Heart left ventricle (tissue), 16 donors: ENCODE data around the gene ANKH. TPM values are rescaled to one million over a fixed set of nuclear protein-coding genes. Genes with fewer than 3 reads are reported as not detected.

Source experiments
- ATAC-seq, 4 donors: fragments of 200-7000 bp; cut with Tn5 transposase; one replicate each; pipeline ENCODE4 v1.9.1; 2020 to 2022; ENCODE audit warnings: moderate library complexity in 4 of 4, mild to moderate bottlenecking in 3 of 4, moderate number of reproducible peaks in 1 of 4
- DNase-seq, 5 donors: peaks; one replicate each; pipeline ENCODE4 v3.0.0-alpha.2; 2020
- H3K27ac ChIP-seq, 12 donors: fragments of 200-600 bp; sonication (generic) in 4 of 12; one replicate each; pipeline versions ENCODE4 v1.5.0 to v1.8.0; 2016 to 2022; ENCODE audit warnings: mild to moderate bottlenecking in 2 of 12
- H3K27me3 ChIP-seq, 9 donors: fragments of 200-600 bp; sonication (generic) in 2 of 9; one replicate each; pipeline versions ENCODE4 v1.5.1 to v1.8.0; 2016 to 2022; ENCODE audit warnings: mild to moderate bottlenecking in 3 of 9
- H3K36me3 ChIP-seq, 9 donors: fragments of 200-600 bp; sonication (generic) in 2 of 9; one replicate each; pipeline versions ENCODE4 v1.5.0 to v1.8.0; 2018 to 2022; ENCODE audit warnings: mild to moderate bottlenecking in 2 of 9
- H3K4me1 ChIP-seq, 12 donors: fragments of 200-600 bp; sonication (generic) in 4 of 12; one replicate each; pipeline versions ENCODE4 v1.5.0 to v1.8.0; 2016 to 2022; ENCODE audit warnings: mild to moderate bottlenecking in 3 of 12
- H3K4me3 ChIP-seq, 12 donors: fragments of 200-600 bp; sonication (generic) in 4 of 12; one replicate each; pipeline versions ENCODE4 v1.5.0 to v1.8.0; 2017 to 2022; ENCODE audit warnings: mild to moderate bottlenecking in 9 of 12, moderate library complexity in 4 of 12
- H3K9me3 ChIP-seq, 12 donors: fragments of 200-600 bp; sonication (generic) in 4 of 12; one replicate each; pipeline versions ENCODE4 v1.5.0 to v1.8.0; 2016 to 2022; ENCODE audit warnings: mild to moderate bottlenecking in 1 of 12
- POLR2A ChIP-seq, 2 donors: fragments of 450-650 bp; IDR thresholded peaks; one replicate each; pipeline ENCODE4 v1.6.1; 2017; ENCODE audit warnings: antibody characterized with exemption in 2 of 2, mild to moderate bottlenecking in 2 of 2, moderate library complexity in 2 of 2
- WGBS, 4 donors: extraction: QIAGEN DNeasy Blood & Tissue Kit in 2 of 4; methylation state at CpG; one replicate each; pipeline versions ENCODE4 v1.1.5 to v1.1.7; 2013 to 2018; 5-methylcytosine and 5-hydroxymethylcytosine counted together
- intact Hi-C, 10 donors: fragments of 100-400 bp; cut with DNase I; formaldehyde crosslinking; loops; one replicate each; pipeline versions ENCODE4 v1.11.1 to v1.14.2; 2022
- polyA plus RNA-seq, 2 donors: library from polyadenylated mRNA; stranded (reverse); fragments of 200-250 nt; gene quantifications; one replicate each; pipeline ENCODE4 v1.2.3, GENCODE V29; 2013
- total RNA-seq, 9 donors: library from RNA; depleted of rRNA in 2 of 9; stranded (reverse); fragments of >200 nt in 2 of 9; fragmentation: NEBNext Ultra II Directional in 3 of 9; extraction: Animal tissue kit (Norgen Biotek cat#: 25700) in 3 of 9; gene quantifications; one replicate each; pipeline versions ENCODE4 v1.1.0 to v1.2.4, GENCODE V29; 2016 to 2023
- TF ChIP-seq, protein P1 (sequence below), 12 donors: fragments of 200-600 bp; sonication (generic) in 4 of 12; IDR thresholded peaks; one replicate each; pipeline versions ENCODE4 v1.5.0 to v1.8.0; 2018 to 2022; ENCODE audit warnings: antibody characterized with exemption in 12 of 12, mild to moderate bottlenecking in 5 of 12
- donor health status: ischemic (EF 13 %, LVEDD 7.1; RV severe dilation, severe dysfunction).
- donor health status: healthy with polysubstance abuse.
- donor health status: DM: no; HTN: yes; CAD: no.
- donor health status: DM: no; HTN: no; CAD: no.
- donor health status: ischemic (EF 25% LVEDD 6.9; RV normal size, moderate dysfunction).
- donor health status: ischemic (EF 25% LVEDD 5.7; RV mildly dilated, moderate dysfunction).
- donor health status: healthy.
- donor health status: DM: yes; HTN: yes; CAD: no.
- donor health status: ischemic (EF 35%, LVEDD 5.7; RV mildly dilated, moderate dysfunction).
- donor health status: nonischemic (EF 11% LVEDD 7.7; RV severe dilation, severe dysfunction).
- donor health status: DM: yes; HTN: yes; CAD: no.
- donor health status: PGD.
- donor health status: ischemic (EF 29% LVEDD 5.4; RV normal size, mild dysfunction).
- donor health status: nonischemic (EF 23%, LVEDD 6.1; RV moderate dilation, normal function).

The ANKH gene
- total and polyA plus RNA-seq, 11 donors, result 54.1 to 260 (median 168) TPM

DNA sequence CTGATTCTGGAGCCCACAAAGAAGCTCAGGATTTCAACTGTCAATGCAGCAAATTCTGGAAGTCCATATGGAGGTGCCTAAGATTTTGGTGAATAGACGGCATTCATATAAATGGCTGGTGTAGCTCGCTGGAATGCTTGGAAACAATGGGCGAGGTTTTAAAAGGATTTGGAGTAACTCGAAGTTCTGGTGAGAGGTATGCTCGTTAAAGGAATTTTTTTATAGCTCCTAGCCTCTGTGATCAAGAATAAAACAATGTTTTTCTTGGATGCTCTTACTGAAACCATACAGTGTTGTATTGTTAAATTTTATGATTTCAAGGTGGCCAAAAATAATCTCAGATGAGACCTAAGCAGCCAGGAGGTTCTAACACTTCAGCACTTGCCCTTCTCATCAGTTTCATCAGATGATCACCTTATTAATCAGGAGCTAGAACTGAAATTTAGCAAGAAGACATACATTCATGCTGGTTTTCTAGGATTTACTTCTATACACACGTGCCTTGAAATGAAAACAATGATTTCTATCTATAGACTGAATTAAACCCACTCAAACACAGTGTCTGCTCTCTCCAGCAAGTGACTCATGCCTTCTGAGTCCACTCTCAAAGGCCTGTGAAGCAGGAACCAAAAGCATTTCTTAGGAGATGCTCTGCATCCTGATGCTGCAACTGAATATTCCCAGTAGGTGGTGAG, 127.8 kb downstream of the ANKH start:
- intact Hi-C loops, result loop anchor here in 5 of 10 donors (5.0 to 10.0 kb wide), 3 partner anchors 111 to 131 kb away; partner anchors contain the start of gene ANKH (in 4 of the 5)
- H3K4me3 ChIP-seq, result no peak overlapping the region
- peak overlapping the region in 3 of 12 donors; percentile 43 to 72 (median 58) for H3K27ac ChIP-seq
- H3K4me1 ChIP-seq, result peaks cover 0 to 48% (median 22%) of the 10 kb centered on the region in 12 donors
- WGBS, 4 donors, result 72 to 87% (median 81%) methylated on average over 6 of the region's 6 CpGs
- H3K27me3 ChIP-seq, result no peaks in the 10 kb centered on the region
- peaks cover 0 to 92% (median 66%) of the 10 kb centered on the region in 9 donors for H3K36me3 ChIP-seq
- no peak for TF ChIP-seq POLR2A (IDR thresholded peaks at IDR 0.05)
- TF ChIP-seq, protein P1, sequence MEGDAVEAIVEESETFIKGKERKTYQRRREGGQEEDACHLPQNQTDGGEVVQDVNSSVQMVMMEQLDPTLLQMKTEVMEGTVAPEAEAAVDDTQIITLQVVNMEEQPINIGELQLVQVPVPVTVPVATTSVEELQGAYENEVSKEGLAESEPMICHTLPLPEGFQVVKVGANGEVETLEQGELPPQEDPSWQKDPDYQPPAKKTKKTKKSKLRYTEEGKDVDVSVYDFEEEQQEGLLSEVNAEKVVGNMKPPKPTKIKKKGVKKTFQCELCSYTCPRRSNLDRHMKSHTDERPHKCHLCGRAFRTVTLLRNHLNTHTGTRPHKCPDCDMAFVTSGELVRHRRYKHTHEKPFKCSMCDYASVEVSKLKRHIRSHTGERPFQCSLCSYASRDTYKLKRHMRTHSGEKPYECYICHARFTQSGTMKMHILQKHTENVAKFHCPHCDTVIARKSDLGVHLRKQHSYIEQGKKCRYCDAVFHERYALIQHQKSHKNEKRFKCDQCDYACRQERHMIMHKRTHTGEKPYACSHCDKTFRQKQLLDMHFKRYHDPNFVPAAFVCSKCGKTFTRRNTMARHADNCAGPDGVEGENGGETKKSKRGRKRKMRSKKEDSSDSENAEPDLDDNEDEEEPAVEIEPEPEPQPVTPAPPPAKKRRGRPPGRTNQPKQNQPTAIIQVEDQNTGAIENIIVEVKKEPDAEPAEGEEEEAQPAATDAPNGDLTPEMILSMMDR (IDR thresholded peaks at IDR 0.05), result no peak
- no peak for DNase-seq
- H3K9me3 ChIP-seq, result no peaks in the 10 kb centered on the region
- no peak for ATAC-seq

DNA sequence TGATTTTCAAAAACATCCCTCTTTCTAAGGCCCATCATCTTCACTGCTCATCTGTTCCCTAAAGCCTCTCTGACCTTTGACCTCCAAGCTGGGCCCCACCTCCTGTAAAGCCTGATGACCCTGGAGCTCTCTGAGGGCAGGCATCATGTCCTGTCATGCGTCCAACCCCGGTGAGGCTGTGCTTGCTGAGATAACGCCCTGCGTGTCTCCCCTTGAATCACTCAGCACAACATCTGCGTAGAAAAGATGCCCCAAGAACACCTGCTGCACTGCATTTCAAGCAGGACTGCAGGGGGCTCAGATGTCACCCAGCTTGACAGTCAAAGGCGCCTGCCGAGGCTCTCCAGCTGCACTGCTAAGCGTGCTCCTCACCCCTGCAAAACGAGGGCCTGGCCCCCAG, 129.1 kb downstream of the ANKH start:
- DNase-seq, result no peak
- 58 to 75% (median 69%) methylated on average over 9 of the region's 9 CpGs for WGBS, 4 donors
- no peaks in the 10 kb centered on the region for H3K9me3 ChIP-seq
- intact Hi-C loops, result loop anchor here in 5 of 10 donors (5.0 to 10.0 kb wide), 3 partner anchors 112 to 132 kb away; partner anchors contain the start of gene ANKH (in 4 of the 5)
- TF ChIP-seq, protein P1 (IDR thresholded peaks at IDR 0.05), result no peak
- TF ChIP-seq POLR2A (IDR thresholded peaks at IDR 0.05), result no peak
- peaks cover 0 to 55% (median 23%) of the 10 kb centered on the region in 12 donors for H3K4me1 ChIP-seq
- H3K27me3 ChIP-seq, result no peaks in the 10 kb centered on the region
- H3K36me3 ChIP-seq, result peaks cover 0 to 92% (median 59%) of the 10 kb centered on the region in 9 donors
- no peak overlapping the region for H3K4me3 ChIP-seq
- H3K27ac ChIP-seq, result peak overlapping the region in 4 of 12 donors; percentile 20 to 51 (median 36)
- no peak for ATAC-seq

DNA sequence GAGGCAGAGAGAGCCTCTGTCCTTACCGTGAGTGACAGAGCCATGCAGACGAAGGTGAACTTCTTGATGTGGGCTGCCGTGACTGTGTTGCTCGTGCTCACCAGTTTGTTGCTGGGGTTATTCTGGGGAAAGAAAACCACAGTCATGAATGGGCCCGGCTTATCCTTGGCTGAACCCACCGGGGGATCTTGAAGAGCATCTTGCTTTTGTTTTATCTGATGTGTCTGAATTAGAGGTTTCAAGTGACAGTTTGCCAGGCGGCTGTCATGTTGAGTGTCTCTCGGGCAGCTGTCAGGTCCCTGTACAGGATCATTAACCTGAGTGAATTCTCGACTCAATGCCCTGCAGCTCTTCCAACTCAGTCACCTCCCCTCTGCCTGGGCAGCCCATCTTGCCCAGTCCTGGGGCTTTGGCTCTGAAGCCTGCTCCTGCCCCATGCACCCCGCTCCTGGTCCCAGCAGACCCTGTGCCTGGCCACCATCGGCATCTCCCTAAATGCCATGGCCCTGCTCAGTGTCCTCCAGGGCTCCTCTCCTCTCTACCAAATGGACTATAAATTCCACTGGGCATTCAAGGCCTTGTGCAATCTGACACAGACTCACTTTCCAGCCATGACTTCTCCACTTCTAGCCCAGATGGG, 129.7 kb downstream of the ANKH start:
- peaks cover 0 to 92% (median 59%) of the 10 kb centered on the region in 9 donors for H3K36me3 ChIP-seq
- ATAC-seq, result peak in 1 of 4 donors; percentile 2
- 55 to 74% (median 67%) methylated on average over 11 of the region's 11 CpGs for WGBS, 4 donors
- peaks cover 0 to 61% (median 26%) of the 10 kb centered on the region in 12 donors for H3K4me1 ChIP-seq
- peak overlapping the region in 4 of 12 donors; percentile 20 to 51 (median 36) for H3K27ac ChIP-seq
- TF ChIP-seq POLR2A (IDR thresholded peaks at IDR 0.05), result no peak
- TF ChIP-seq, protein P1 (IDR thresholded peaks at IDR 0.05), result no peak
- H3K4me3 ChIP-seq, result no peak overlapping the region
- no peaks in the 10 kb centered on the region for H3K9me3 ChIP-seq
- DNase-seq, result no peak
- no peaks in the 10 kb centered on the region for H3K27me3 ChIP-seq
- intact Hi-C loops, result loop anchor here in 5 of 10 donors (5.0 to 10.0 kb wide), 3 partner anchors 113 to 133 kb away; partner anchors contain the start of gene ANKH (in 4 of the 5)

DNA sequence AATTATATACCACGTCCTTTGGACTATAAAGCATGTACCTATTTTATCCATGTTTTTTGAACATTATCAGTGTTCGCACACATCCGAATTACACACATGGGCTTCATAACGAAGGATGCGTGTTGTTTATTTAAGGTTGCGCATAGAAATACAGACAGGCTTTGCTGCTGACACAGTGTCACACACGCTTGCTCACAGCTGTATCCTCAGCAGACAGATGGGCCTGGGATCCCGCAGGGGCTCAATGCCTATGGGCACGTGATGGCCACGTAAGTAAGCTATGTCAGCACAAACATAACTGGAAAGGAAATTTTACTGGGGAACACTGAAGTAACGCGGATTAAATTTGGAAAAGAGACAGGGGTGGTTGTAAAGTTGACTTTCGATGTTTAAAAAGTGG, 130.4 kb downstream of the ANKH start:
- Histone ChIP-seq H3K4me1 (peaks cover 0 to 69% (median 29%) of the 10 kb centered on the region in 12 donors), H3K9me3 (no peaks in the 10 kb centered on the region), H3K27me3 (no peaks in the 10 kb centered on the region), H3K4me3 (no peak overlapping the region), H3K36me3 (peaks cover 0 to 89% (median 55%) of the 10 kb centered on the region in 9 donors), H3K27ac (peak overlapping the region in 1 of 12 donors; percentile 51)
- TF ChIP-seq, protein P1 (IDR thresholded peaks at IDR 0.05), result no peak
- TF ChIP-seq POLR2A (IDR thresholded peaks at IDR 0.05), result no peak
- DNase-seq (no peak), ATAC-seq (no peak)
- 97 to 98% (median 98%) methylated on average over 13 of the region's 13 CpGs for WGBS, 4 donors
- intact Hi-C loops, result loop anchor here in 5 of 10 donors (5.0 to 10.0 kb wide), 3 partner anchors 114 to 134 kb away; partner anchors contain the start of gene ANKH (in 4 of the 5)
